Measurements from ENCODE around the gene ICAM1. TPM values are rescaled to one million over a fixed set of nuclear protein-coding genes. Genes with fewer than 3 reads are reported as not detected.

ICAM1 gene
- total RNA-seq, 1 experiment from 2014 or later, result 147 TPM

GRCh38 chr19:10228393-10228792 lies 42.5 kb upstream of the ICAM1 start:
- TF ChIP-seq CTCF (IDR thresholded peaks at IDR 0.05; ENCODE audit: unreplicated experiment), result no peak
- no peak overlapping the region for H3K27ac Mint-ChIP-seq (ENCODE audit: unreplicated experiment)

GRCh38 chr19:10228920-10229319 lies 42.0 kb upstream of the ICAM1 start:
- Mint-ChIP-seq H3K27ac (ENCODE audit: unreplicated experiment) (no peak overlapping the region), H3K4me3 (ENCODE audit: low read depth, unreplicated experiment) (no peak overlapping the region), H3K4me1 (ENCODE audit: low read depth, unreplicated experiment) (no peaks in the 10 kb centered on the region), H3K36me3 (ENCODE audit: insufficient read depth, unreplicated experiment) (peaks cover 28% of the 10 kb centered on the region), H3K9me3 (ENCODE audit: low read depth, unreplicated experiment) (no peaks in the 10 kb centered on the region), H3K27me3 (ENCODE audit: unreplicated experiment) (no peaks in the 10 kb centered on the region)
- DNase-seq, result peak; percentile 9
- intact Hi-C loops (cut with micrococcal nuclease; ENCODE audit: unreplicated experiment), result no loop called here
- peak; percentile 25 for TF ChIP-seq CTCF (IDR thresholded peaks at IDR 0.05; ENCODE audit: unreplicated experiment)
- BruUV-seq (replicated peaks), result no TSS peak
- CTCF ChIA-PET, result interaction anchor here (0.7 kb wide), 2 partner anchors 22 to 78 kb away, joined by 3 read pairs; no protein-coding TSS in a partner anchor

More at GRCh38 chr19:10228393-10228792, 42.5 kb upstream of the ICAM1 start:
- DNase-seq, result no peak
- no TSS peak for BruUV-seq (replicated peaks)
- no peaks in the 10 kb centered on the region for H3K4me1 Mint-ChIP-seq (ENCODE audit: low read depth, unreplicated experiment)
- H3K27me3 Mint-ChIP-seq (ENCODE audit: unreplicated experiment), result no peaks in the 10 kb centered on the region
- H3K36me3 Mint-ChIP-seq (ENCODE audit: insufficient read depth, unreplicated experiment), result peaks cover 28% of the 10 kb centered on the region
- intact Hi-C loops (cut with micrococcal nuclease; ENCODE audit: unreplicated experiment), result no loop called here
- H3K9me3 Mint-ChIP-seq (ENCODE audit: low read depth, unreplicated experiment), result no peaks in the 10 kb centered on the region
- no peak overlapping the region for H3K4me3 Mint-ChIP-seq (ENCODE audit: low read depth, unreplicated experiment)
- CTCF ChIA-PET, result interaction anchor here (0.7 kb wide), 2 partner anchors 21 to 79 kb away, joined by 3 read pairs; no protein-coding TSS in a partner anchor

GRCh38 chr19:10230173-10230860 lies 40.6 kb upstream of the ICAM1 start:
- Mint-ChIP-seq H3K4me1 (ENCODE audit: low read depth, unreplicated experiment) (no peaks in the 10 kb centered on the region), H3K36me3 (ENCODE audit: insufficient read depth, unreplicated experiment) (peaks cover 28% of the 10 kb centered on the region), H3K4me3 (ENCODE audit: low read depth, unreplicated experiment) (peak overlapping the region; percentile 68), H3K27ac (ENCODE audit: unreplicated experiment) (no peak overlapping the region), H3K27me3 (ENCODE audit: unreplicated experiment) (no peaks in the 10 kb centered on the region), H3K9me3 (ENCODE audit: low read depth, unreplicated experiment) (no peaks in the 10 kb centered on the region)
- TSS peak; percentile 24 for BruUV-seq (replicated peaks)
- intact Hi-C loops (cut with micrococcal nuclease; ENCODE audit: unreplicated experiment), result no loop called here
- TF ChIP-seq CTCF (IDR thresholded peaks at IDR 0.05; ENCODE audit: unreplicated experiment), result no peak
- CTCF ChIA-PET, result no interaction called here
- no peak for DNase-seq

GRCh38 chr19:10230861-10231611 lies 39.9 kb upstream of the ICAM1 start, which contains the start of gene S1PR2:
S1PR2 (minus strand) TSS chr19:10231331; CDS start chr19:10224905, 6,426 bp downstream.
- no TSS peak for BruUV-seq (replicated peaks)
- no peak within 1 kb of the TSS for H3K27ac Mint-ChIP-seq (ENCODE audit: unreplicated experiment)
- CTCF ChIA-PET, result interaction anchor here (0.6 to 0.7 kb wide), 2 partner anchors 9 to 11 kb away, joined by 4 read pairs; no protein-coding TSS in a partner anchor
- TF ChIP-seq CTCF (IDR thresholded peaks at IDR 0.05; ENCODE audit: unreplicated experiment), result no peak
- no peaks in the 10 kb centered on the region for H3K4me1 Mint-ChIP-seq (ENCODE audit: low read depth, unreplicated experiment)
- intact Hi-C loops (cut with micrococcal nuclease; ENCODE audit: unreplicated experiment), result no loop called here
- H3K4me3 Mint-ChIP-seq (ENCODE audit: low read depth, unreplicated experiment), result peak within 1 kb of the TSS; percentile 68
- DNase-seq, result peak; percentile 71
- no peaks in the 10 kb centered on the region for H3K9me3 Mint-ChIP-seq (ENCODE audit: low read depth, unreplicated experiment)
- H3K27me3 Mint-ChIP-seq (ENCODE audit: unreplicated experiment), result no peaks in the 10 kb centered on the region
- peaks cover 28% of the 10 kb centered on the region for H3K36me3 Mint-ChIP-seq (ENCODE audit: insufficient read depth, unreplicated experiment)
